HG03097 (cell line): ENCODE measurements around the gene PITPNB.

Experiments used
- ATAC-seq: cut with Tn5 transposase; IDR thresholded peaks from one replicate; pipeline ENCODE4 v1.9.1; 2021; ENCODE audit not compliant: unreplicated experiment, low FRiP score

PITPNB gene

GRCh38 chr22:27919942-27920755 is 1.1 kb upstream of the PITPNB start:
- ATAC-seq = peak; percentile 22

GRCh38 chr22:27918341-27919221 is 475 bp downstream of the PITPNB start:
- ATAC-seq = peak; percentile 30

- no peak for ATAC-seq
These were observed 3.1 kb downstream of the PITPNB start for GRCh38 chr22:27915986-27916385.

GRCh38 chr22:27913162-27913741 is 5.8 kb downstream of the PITPNB start:
- no peak for ATAC-seq

GRCh38 chr22:27912101-27912500 is 7.0 kb downstream of the PITPNB start:
- no peak for ATAC-seq

- no peak for ATAC-seq
These were observed 7.7 kb downstream of the PITPNB start for GRCh38 chr22:27911330-27911729.

- no peak for ATAC-seq
These were observed 12.8 kb downstream of the PITPNB start for GRCh38 chr22:27906241-27906640.

- ATAC-seq = no peak
These were observed 13.4 kb downstream of the PITPNB start for GRCh38 chr22:27905653-27906052.

- no peak for ATAC-seq
These were observed 15.1 kb downstream of the PITPNB start for GRCh38 chr22:27903805-27904473.

- ATAC-seq = no peak
These were observed 18.9 kb downstream of the PITPNB start for GRCh38 chr22:27900153-27900552.

GRCh38 chr22:27896245-27896644 is 22.8 kb downstream of the PITPNB start:
- no peak for ATAC-seq

- peak; percentile 80 for ATAC-seq
These were observed 23.5 kb downstream of the PITPNB start for GRCh38 chr22:27895600-27895999.

GRCh38 chr22:27892811-27893210 is 26.2 kb downstream of the PITPNB start:
- ATAC-seq = no peak

- ATAC-seq = no peak
These were observed 27.0 kb downstream of the PITPNB start for GRCh38 chr22:27892064-27892463.

GRCh38 chr22:27888310-27888709 is 30.7 kb downstream of the PITPNB start:
- ATAC-seq = no peak

- no peak for ATAC-seq
These were observed 32.3 kb downstream of the PITPNB start for GRCh38 chr22:27886843-27887151.

- no peak for ATAC-seq
These were observed 32.8 kb downstream of the PITPNB start for GRCh38 chr22:27885977-27886842.

GRCh38 chr22:27883656-27884350 is 35.3 kb downstream of the PITPNB start:
- no peak for ATAC-seq

- ATAC-seq = no peak
These were observed 36.4 kb downstream of the PITPNB start for GRCh38 chr22:27882507-27883290.
